HUDEP-2 (cell line): Measurements from ENCODE around the gene OXNAD1.

Source experiments
- DNase-seq, 76 experiments: peaks; one replicate each; lab custom pipeline; 2025; ENCODE audit not compliant: unreplicated experiment in 76 of 76; lab: John Stamatoyannopoulos, UW

OXNAD1 gene

GRCh38 chr3:16322189-16322588 is 57.2 kb downstream of the OXNAD1 start:
- DNase-seq: no peak

DNA sequence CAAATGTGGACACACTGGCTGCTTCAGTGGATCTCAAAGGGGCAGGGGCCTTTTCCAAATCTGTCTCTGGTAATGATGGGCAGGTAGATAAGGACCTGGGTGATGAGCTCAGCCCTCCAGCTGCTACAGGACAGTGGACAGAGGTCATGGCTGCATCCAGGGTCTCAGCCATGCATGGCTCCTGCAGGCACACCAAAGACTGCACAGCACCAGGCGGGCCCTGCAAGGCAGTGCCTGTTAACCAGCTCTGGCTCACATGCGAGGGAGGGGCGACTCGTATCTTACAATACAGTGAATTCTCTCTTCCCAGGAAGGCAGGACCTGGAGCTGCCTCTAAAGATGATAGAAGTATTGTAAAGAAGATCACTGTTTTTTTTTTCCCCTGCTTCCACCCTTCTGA is 58.7 kb downstream of the OXNAD1 start:
- no peak for DNase-seq

- no peak for DNase-seq
Measured at GRCh38 chr3:16325850-16326249, 60.8 kb downstream of the OXNAD1 start.

DNA sequence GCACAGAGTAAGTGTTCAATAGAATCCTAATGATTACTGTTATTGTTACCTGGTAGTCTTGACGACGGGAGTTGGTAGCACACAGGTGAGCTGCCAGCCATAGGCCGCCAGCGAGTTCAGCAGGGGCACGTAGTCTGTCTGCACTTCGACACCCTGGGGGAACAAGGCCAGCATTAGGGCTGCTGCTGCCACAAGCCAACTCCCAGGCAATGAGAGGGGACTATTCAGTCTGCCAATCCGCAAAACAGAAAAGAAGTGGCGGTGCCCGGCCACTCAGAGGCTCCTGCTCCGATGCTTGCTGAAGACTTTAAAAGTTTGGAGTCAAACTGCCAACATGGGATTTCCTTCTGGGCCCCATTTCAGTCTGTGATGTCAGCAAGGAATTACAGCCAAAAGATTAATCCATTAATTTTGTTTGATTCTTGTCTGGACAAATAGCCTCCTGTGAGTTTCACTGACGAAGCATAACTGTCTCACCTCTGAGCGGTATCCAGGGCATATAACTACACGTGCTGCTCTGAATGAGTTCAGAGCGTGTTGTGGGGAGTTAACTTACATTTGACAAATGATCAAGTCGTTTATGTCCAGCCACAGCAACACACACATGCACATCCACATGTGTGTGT is 61.8 kb downstream of the OXNAD1 start:
- no peak for DNase-seq

- no peak for DNase-seq
Measured at GRCh38 chr3:16328124-16328523, 63.1 kb downstream of the OXNAD1 start.

GRCh38 chr3:16329036-16329825 is 64.2 kb downstream of the OXNAD1 start:
- DNase-seq: peak in 1 of 76 experiments; percentile 3

- DNase-seq: peak in 1 of 76 experiments; percentile 5
Measured at GRCh38 chr3:16329826-16330129, 64.8 kb downstream of the OXNAD1 start.

DNA sequence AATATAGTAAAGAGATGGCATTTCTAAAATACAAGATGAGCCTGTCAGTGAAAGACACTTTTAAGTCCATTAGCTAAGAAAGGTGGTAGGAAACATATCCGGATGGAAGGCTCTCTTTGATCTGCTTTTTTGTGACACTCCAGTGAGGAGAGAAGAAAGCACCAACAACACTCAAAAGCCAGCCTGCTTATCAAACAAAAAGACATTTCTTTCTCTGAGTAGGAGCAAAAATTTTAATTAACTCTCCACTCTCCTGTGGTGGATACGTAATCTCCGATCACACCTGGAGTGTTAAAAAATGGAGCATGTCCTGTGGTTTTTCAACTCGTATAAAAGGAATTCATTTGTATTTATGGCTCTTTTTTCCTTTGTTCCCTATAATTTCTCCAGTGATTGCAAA is 65.3 kb downstream of the OXNAD1 start:
- no peak for DNase-seq

- no peak for DNase-seq
Measured at GRCh38 chr3:16331319-16331883, 66.4 kb downstream of the OXNAD1 start.

DNA sequence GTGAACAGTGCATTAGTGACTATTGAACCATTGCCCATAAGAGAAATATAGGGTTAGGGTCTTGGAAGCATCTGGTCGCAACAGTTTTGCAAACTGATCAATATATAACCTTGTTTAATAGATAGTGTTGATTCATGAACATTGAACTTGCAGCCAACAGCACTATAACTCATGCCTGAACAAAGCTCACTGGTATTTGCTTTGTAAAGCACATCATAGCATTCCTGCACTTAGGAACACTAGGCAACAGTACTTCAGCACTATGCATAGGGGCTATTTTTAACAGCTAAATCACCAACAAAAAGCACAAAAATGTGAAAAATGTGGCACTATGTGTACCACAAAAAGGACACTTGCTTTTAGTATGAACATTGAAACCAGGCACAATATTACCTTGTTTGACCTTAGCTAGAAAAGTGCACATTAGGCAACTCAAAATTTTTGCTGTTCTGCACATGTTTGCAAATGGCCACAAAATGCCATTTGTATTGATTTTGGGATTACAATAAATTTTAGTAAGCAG is 68.0 kb downstream of the OXNAD1 start:
- DNase-seq: no peak

GRCh38 chr3:16334909-16335308 is 69.9 kb downstream of the OXNAD1 start:
- DNase-seq: no peak

DNA sequence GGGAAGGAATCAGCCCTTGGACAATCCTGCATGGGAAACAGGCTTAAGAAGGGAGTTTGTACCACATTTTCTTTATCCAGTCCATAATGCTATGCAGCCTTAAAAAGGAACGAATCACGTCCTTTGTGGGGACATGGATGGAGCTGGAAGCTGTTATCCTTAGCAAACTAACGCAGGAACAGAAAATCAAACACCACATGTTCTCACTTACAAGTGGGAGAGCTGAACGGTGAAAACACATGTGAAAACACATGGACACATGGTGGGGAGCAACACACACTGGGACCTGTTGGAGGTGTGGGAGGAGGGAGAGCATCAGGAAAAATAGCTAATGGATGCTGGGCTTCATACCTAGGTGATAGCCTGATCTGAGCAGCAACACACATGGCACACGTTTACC is 70.3 kb downstream of the OXNAD1 start:
- DNase-seq: no peak

DNA sequence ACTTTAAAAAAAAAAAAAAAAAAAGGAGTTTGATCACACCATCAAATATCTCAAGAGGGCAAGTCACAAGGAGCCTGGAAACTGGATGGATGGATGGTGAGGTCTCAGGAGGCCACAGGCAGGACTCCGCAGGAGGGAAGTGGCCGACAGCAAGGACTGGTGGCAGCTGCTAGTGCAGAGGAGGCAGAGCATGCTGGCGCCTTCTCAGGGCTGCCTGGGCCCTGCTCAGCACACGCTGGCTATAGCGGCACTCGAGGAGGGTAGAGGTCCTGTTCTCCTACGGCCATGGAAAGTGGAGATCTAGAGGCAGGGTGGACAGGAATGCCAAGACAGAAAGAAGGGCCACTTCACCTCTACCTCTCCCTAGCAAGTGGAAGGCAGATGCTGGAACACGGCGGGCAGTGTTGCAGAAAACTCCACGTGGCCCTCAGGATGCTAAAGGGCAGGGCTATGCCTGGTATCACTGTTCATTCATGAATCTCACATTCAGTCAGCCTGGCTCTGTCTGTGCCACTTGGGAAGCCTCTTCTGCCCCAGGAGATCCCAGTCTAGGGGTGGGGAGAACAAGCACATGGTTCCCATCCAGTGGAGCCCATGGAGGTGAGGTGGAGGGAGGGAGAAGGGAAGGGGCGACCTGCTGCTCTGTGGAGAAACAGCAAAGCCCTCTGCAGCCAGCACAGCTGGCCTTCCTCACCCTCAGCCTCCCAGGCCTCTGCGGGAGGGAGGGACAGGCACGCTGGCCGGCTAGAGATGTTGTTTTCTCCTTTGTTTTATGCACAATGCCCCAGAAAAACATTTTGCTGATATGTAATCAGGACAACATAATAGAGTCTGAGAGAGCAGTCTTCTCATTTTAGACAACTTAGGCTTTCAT is 71.0 kb downstream of the OXNAD1 start:
- DNase-seq: no peak

GRCh38 chr3:16336825-16337224 is 71.8 kb downstream of the OXNAD1 start:
- DNase-seq: no peak

- peak in 75 of 76 experiments; percentile 12 to 98 (median 84) for DNase-seq
Measured at GRCh38 chr3:16337856-16338540, 73.0 kb downstream of the OXNAD1 start.

GRCh38 chr3:16338999-16339398 is 74.0 kb downstream of the OXNAD1 start:
- DNase-seq: peak in 4 of 76 experiments; percentile 9 to 22 (median 12)

- DNase-seq: no peak
Measured at GRCh38 chr3:16343101-16343500, 78.1 kb downstream of the OXNAD1 start.

DNA sequence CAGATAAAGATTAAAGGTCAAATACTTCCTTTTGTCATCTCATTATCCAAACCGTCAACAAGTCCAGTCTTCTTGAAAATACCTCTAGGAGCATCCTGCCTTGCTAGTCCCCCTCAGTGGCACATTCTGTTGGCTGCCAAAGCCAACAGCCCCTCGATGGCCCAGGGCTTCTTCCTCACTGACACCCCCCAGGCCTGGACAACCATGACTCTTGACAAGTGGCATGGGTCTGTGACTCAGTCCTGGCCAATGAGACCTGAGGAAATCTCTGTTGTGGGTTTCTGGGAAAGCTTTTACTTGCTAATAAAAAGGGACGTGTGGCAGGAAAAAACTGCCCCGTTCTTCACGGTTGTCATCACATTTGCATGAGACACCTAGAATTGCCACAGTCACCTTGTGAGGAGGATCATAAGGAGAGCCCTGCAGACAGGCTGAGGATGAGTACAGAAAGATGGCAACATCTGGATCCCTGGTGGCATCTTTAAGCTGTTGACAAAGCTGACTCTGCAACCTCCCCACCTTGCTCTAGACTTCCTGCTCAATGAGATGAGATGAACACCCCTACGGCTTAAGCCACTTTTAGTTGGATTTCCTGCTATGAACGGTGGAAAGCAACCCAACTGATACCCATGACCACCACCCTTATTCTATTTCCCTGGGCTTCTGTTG is 81.5 kb downstream of the OXNAD1 start:
- DNase-seq: no peak

DNA sequence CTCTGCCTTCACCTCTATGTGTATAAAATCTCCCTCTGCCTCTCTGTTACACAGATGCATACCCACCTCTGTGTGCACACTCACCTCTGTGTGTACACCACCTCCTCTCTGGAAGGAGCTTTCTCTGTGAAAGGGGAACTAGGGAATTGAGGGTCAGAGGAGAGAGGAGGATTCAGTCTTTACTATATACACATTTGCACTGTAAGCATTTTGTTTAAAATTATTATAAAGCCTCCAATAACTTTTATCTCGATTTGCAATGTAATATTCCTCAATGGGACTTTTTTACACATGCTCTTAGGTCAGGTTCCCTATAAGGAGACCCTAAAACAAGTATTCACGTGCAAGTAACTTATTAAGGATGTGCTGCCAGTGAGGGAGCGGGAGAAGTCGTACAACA is 82.5 kb downstream of the OXNAD1 start:
- no peak for DNase-seq
